Bone marrow (tissue), 2 donors: ENCODE data around the gene CFAP141.
"Not testable (repeated sequence)": the region's sequence is repeated elsewhere in the genome, so short reads cannot be mapped to it uniquely, and the experiment has no call there.

Source experiments
- DNase-seq, 2 donors: peaks; one replicate each; lab custom pipeline; 2025; lab: John Stamatoyannopoulos, UW

The CFAP141 gene

DNA sequence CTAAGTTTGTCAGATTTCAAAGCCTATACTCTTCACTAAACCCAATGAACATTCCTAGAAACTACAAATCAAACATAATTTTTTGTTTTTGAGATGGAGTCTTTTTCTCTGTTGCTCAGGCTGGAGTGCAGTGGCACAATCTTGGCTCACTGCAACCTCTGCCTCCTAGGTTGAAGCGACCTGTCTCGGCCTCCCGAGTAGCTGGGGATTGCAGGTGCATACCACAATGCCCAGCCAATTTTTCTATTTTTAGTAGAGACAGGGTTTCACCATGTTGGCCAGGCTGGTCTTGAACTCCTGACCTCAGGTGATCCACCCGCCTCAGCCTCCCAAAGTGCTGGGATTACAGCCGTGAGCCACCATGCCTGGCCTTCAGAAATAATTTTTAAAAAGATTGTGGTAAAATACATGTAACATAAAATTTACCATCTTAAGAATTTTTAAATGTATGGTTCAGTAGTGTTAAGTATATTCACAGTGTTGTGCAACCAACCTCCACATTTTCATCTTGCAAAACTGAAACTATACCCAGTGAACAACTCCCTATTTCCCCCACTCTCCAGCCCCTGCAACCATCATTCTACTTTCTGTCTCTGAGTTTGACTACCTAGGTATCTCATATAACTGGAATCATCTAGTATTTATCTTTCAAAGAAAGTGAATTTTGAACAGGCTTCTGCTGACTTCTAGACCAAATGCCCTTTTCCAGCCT, 2.7 kb upstream of the CFAP141 start:
- no peak for DNase-seq

DNA sequence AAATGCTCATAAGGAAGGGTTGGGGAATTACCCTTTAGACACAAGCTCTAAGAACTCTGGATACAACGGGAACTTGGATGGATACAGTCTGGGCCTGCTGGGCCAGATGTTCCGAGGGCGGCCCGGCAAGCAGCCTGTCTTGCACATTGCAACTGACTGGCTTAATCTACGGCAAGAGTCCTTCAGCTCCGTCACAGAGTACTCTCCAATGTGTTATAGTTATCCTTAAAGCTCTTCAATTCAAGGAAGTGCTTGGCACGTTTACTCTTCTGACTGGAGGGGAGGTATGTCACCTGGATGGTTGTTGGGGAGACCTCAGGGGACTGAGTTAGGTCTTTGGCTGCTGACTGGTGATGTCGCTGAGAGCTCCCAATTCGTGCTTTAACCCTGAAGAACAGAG, 1.1 kb upstream of the CFAP141 start:
- no peak for DNase-seq

DNA sequence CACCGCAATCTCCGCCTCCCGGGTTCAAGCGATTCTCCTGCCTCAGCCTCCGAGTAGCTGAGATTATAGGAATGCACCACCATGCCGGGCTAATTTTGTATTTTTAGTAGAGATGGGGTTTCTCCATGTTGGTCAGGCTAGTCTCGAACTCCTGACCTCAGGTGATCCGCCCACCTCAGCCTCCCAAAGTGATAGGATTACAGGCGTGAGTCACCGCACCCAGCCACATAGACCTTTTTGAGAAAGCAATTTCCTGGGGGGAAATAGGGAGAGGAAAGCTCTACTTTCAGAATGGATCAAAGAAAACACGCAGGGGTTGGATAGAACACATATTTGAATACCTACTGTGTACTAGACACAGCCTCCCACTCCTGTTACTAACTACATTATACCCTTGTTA, 355 bp downstream of the CFAP141 start:
- not testable (repeated sequence) for DNase-seq

DNA sequence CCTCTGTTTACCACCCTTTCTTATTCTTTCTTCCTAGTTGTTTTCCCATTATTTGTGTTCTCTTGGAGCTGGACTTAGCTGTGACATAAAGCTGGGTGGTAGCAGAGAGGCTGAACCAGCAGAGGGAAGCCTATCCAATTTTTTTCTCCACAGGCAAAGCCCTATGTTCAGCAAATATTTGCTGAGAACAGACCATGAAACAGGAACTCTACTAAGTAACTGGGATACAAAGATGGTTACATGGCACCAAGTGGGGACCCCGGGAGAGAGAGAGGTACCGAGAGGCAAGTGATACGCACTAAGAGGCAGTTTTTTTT, 6.6 kb downstream of the CFAP141 start:
- no peak for DNase-seq

DNA sequence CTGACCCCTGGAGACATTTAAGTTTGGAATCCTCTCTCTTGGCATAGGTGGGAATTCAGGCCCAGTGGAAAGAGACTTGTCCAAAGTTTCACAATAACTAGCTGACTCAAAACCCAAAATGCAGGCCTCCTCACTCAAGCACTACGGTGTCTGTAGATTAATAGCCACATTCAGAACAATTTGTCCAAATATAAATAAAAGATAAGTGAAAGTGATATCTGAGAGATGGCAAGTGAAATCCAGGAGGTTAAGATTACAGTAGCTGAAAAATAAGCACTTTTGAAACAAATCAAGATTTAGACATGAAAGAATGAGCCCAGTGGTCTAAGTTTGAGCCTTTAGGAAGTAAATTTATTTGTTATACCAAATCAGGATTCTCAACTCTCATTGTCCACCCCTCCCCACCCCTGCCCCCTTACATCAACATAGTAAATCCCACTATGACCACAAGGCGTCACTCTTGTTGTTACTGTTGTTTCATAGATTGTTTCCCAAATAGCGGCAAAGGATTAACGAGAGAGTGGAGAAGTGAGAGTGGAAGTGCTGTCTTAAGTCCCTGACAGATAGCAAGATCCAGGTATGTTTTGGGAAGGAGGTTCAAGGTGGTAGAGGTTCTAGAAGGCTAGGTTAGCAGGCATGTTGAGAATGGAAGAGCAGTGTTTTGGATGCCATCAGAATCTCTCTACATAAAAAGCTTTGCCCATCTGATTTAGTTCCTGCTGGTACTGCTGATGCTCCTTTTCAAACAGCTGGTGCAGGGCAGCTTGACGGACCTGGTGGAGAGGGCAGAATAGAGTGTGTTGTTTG, 7.2 kb downstream of the CFAP141 start:
- peak in 1 of 2 donors; percentile 59 for DNase-seq

DNA sequence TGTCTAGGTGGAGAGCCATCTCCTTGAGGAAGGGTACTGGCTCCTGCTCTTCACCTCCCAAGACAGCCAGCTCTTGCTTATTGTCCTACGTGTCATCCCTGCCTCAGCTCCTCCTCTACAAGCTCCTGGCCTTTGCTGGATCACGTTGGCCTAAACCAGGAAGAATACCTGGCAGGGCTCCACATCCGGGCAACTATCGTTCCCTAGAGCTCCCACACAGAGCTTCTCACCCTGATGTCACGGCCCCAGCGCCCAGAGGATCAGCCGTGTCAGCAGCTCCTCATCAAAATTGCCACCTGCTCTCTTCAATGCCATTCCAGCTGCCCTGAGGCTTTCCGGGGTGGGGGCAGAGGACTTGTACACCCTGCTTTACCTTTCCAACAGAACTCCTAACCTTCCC, 12.3 kb downstream of the CFAP141 start:
- no peak for DNase-seq

DNA sequence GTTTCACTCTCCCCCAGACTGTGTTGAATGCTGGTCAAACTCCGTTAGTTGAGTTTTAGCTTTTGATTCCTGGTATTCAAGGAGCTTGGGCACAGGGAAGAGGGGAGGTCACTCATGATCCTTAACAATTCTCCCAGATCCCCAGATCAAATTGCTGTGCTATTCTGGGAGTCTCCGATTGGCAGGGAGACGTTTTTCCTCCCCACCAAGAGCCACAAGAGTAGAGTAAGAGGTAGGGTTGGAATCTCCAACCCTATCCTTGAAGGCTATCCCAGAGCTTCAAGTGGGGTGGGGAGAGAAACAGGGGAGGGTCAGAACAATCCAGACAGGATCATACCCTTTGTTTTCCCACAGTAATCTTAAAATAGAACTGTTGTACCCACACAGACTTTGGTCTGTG, 13.7 kb downstream of the CFAP141 start:
- no peak for DNase-seq

DNA sequence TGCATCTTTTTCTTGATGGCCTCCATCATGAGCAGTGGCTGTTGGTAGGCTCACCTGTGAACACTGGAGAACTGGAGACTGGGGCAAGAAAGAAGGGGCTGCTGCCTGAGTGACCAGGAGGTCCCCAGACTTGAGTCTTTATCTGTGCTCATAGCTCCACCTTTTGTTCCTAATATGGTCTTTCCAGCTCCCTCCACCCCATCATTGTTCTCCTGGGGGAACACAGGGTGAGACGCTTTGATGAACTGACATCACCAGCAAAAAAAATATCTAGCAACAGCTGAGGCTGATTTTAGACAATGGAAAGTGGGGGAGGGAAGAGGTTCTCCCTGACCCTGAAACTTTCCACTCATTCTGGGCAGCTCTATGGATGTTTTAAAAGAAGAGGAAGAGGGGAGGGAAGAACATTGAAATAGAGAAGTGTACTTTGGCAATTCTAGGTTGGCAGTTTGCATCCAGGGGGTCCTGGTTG, 14.1 kb downstream of the CFAP141 start, which contains the start of gene TPM3:
TPM3 (minus strand) TSS at position 111 of the 472 bp plus-strand sequence; CDS start at position 29, 82 bp downstream.
- DNase-seq = peak in 1 of 2 donors; percentile 32

DNA sequence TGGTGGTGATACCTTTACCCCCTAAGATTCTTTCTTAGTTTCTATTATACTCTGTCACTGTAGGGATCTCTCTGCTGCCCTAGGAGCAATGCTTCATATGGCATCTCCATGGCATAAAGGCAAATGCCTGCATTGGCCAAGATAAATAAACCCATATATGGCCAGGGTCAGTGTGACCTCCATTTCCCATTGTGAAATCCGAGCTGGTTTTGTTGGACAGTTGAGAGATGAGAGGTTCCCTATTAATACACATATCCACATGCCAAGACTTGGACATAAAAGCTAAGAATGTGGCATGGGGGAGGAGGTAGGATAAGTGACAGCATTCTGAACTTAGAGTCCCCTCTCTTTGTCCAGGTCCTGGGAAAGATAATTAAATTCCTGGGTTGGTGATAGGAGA, 15.6 kb downstream of the CFAP141 start:
- DNase-seq = no peak

DNA sequence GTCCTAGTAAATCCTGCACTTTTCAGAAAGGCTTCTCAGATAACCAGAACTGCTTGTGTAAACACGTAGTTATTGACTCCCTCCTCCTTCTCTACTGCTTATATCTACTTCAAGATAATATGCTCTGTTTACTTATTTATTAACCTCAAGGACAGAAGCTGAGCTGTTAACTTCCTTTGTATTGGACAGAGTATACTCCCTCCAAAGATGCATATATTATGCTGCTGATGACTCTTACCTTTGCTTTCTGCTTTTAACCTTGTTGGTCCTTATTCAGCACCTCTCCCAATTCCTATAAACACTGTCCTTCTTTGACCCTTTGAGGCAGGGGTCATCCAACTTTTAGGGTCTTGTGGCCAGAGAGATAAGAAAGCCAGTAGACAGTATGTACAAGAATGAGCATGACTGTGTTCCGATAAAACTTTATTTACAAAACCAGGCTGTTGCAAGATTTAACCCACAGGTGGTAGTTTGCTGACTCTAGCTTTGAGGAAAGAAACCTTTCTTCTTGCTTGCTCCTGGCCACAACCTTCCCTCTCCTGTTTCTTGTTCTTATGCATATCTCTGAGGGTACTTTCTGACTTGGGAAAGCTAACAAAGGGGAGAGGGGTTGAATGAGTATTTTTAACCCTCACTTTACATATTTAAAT, 19.2 kb downstream of the CFAP141 start:
- DNase-seq = no peak

DNA sequence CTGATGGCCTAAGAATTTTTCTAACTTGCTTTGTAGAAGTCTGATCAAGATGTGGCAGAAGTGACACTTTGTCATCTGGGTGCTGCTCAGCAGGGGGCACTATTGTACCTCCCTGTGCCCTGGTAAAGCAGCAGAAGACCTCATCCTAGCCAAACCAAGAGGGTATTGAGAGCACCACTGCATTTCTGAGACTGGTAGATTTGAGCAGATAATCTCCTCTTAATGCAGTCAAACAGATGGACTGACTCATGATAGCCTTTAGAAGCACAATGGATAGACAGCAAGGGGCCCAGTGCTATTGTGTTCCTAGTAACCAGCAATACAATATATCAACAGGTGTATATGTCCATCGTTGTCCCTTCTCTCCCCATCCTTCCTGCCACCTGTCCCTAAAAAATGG, 20.0 kb downstream of the CFAP141 start:
- DNase-seq = peak; percentile 8 to 69

DNA sequence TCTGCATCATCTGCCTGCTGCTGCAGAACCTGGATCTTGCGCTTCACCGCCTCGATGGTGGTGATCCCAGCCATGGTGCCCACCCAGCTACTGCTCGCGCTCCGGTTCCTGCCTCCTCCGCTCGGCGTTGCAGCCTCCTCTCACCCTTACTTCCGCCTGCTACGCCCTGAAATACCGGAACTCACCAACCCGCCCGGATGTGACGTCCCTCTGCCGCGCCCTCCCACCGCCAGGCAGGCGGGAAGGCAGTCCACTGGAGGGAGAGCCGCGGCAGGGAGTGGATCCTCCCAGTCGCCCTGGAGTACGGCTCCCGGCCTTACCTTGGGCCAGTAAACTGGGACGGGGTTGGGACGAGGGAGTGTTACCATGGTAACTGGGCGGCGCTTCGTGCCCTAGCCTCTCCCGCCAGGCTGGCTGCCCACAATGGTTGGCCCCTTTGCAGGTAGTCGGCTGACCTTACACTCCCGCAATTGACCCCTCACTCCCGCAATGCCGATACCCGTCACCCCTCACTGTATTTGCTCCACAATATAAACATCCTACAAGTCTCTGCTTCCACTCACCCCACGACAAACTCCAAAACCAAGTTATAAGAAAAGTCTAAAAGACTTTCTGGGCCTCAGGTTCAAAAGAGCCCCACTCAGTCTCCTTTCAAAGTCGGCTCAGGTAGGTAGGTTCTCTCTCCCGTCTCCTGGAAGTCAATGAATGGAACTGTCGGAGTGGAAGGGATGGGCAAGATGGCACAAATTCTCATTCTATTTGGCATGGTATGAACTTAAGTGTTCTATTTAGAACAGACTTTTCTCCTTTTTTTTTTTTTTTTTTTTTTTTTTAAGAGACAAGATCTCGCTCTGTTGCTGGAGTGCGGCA, 22.9 kb downstream of the CFAP141 start:
- peak; percentile 85 to 92 for DNase-seq

DNA sequence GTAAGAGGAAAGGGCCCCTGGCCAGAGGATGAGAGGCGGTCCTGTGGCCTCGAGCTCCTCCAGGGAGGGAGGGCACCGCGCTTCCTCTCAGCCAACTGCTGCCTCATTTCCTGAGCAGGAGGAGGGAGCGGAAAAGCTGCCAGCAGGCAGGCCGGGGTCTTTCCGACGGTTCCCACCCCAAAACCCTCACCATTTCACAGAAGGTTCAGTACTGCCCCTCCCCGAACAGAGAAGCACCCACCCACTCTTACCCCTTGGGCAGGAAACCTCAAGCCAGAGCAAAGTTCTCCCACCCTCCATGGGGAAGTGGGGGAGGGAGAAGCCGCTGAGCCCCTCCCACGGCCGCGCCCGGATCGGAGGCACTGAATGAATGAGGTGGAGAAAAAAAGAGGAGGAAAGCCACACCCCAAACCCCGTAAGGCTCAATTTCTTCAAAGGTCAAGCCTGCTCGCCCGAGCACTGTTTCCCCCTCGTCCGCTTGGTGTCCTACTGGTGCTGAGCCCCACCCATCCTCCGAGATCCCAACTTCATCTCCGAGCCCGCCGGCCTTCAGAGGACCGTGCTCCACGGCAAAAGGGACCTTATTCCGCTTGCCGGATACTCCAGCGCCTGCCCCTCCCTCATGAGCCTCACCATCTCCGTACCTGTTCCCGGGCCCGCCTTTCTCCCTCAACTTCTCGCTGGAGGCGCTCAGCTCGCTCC, 23.6 kb downstream of the CFAP141 start:
- DNase-seq = peak; percentile 71 to 96

DNA sequence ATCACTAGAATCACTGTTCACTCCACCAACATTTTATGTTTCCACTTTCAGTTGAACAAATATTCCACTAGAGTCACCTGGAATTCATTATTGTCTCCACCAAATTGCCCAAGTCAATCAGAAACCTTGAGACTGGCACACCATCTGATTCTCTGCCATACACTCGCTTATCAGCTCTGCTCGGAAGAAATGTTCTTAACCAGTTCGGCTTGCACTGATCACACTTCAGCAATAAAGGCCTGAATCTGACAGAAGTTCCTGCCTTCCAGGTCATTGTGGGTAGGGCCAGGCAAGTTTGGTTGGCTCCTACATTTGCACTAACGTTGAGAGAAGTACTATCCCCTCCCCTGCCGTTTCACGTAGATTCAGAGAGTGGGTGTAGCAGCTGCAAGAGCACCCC, 24.2 kb downstream of the CFAP141 start:
- no peak for DNase-seq

DNA sequence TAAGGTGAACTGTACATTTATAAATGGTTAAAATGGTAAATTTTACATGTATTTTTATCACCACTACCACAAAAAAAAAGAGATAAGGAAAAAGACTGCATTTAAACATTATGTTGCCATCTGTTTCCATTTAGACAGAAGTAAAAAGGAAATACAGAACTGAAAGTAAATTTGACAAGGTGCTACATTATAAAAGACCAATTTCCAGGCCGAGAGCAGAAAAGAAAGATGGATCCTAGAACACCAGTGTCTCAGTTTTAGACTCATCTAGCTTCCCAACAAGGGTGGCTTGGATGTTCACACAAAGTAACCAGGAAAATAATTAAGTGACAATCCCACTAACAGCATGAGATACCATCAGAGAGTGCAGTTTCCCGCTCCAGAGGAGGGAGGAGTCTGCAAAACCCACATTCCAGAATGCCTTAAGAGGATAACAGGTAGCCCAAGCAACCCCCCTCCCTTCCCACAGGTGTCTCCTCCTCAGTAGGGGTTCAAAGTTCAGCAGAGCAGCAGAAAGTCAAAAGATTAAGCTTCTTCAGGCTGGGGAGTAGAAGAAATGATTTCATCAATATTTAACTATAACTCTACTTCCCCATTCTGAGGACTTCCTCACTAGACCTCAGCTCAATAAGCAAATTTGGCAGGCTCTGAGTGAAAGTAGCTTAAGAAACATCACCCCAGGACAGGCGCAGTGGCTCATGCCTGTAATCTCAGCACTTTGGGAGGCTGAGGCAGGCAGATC, 26.0 kb downstream of the CFAP141 start:
- peak in 1 of 2 donors; percentile 33 for DNase-seq

DNA sequence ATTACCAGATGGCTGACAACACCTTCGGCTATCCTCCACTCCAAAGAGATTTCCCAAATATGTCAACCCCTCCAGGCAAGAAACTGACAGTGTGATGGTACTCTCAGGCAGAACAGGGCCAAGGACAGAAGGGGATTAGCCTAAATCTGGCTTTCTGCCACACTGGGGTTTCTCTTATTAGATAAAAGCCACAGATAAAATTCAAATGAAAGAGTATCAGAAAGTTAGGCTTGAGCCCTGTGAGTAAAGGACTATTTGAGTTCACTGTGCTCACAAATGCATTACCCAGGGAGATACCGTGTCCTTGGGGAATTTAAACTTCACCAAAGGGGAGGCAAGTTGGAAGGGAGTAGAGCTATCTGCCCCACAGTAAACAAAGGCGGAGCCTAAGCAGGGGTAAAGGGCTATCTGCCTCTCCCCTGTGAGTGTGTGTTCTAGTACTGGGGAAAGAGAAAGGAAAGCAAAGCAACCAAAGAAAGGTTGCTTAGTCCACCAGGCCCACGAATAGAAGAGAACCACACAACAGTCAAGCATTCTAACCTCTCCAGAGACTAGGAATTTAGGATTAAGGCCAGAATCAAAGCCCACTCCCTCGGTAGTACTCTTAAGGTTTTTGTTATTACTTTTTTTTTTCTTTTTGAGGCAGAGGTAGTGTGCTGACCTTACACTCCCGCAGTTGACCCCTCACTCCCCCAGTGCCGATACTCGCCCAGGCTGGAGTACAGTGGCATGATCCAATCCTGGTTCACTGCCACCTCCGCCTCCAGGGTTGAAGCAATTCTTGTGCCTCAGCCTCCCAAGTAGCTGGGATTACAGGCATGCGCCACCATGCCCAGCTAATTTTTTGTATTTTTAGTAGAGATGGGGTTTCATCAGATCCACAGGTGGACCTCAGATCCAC, 27.0 kb downstream of the CFAP141 start:
- DNase-seq = no peak

DNA sequence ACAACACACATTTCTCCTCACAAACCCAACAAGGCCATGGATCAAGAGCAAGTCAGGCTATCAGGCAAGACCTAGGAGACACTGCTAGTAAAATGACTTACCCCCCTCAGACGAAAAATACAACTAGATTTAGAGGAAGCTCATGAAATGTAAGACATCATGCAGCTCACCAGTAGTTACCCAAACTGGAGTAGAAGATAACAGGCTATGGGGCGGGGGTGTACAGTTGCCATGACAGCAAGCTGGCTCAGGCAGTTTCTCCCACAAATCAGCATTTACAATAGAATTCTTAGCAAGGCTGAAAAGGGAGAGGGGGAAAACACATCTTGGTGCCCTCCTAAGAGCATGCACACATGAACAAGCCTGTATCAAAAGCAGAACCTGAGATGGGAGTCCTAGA, 28.1 kb downstream of the CFAP141 start:
- no peak for DNase-seq

DNA sequence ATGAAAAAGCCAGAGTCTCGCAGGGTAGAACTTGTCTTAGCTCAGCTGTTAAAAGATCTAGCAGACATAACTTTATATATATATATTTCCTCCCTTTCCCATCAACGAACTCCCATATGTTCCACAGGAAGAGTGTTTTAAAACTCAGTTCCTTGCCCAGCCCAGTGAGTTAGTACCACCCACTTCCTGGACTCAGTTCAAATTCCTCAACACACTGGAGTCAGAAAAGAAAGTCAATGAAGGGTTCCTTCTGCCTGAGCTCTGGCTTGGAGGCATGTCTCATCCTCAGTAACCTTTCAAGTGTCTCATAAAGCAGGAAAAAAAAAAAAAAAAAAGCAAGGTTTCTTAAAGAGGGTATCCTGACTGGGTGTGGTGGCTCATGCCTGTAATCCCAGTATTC, 29.8 kb downstream of the CFAP141 start:
- DNase-seq = peak in 1 of 2 donors; percentile 50

DNA sequence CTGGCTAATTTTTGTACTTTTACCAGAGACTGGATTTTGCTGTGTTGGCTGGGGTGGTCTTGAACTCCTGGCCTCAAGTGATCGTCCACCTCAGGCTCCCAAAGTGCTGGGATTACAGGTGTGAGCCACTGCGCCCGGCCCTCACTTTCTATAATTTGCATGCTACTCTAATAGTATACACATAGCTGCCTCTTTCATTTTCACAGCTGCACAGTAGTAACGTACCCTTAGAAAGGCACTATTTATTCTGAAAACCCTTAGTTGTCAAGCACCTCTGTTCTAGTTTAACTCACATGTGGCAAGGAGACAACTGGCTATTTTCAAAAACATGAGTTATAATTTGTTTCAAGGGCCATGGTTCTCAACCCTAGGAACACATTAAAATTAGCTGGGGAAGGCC, 31.5 kb downstream of the CFAP141 start:
- no peak for DNase-seq
